HUES64 (cell line): Measurements from ENCODE around the gene VDAC1.

Source experiments
- H3K27ac ChIP-seq: 2 replicates; pipeline ENCODE4 v1.7.0; 2013; ENCODE audit warnings: low read depth, low read length, inconsistent platforms
- H3K27me3 ChIP-seq: 2 replicates; pipeline ENCODE4 v1.6.1; 2013; ENCODE audit warnings: mild to moderate bottlenecking, low read length; ENCODE audit not compliant: insufficient read depth
- H3K36me3 ChIP-seq: 2 replicates; pipeline ENCODE4 v1.6.1; 2013; ENCODE audit warnings: mild to moderate bottlenecking, low read length; ENCODE audit not compliant: insufficient read depth
- H3K4me1 ChIP-seq: 2 replicates; pipeline ENCODE4 v1.6.1; 2013; ENCODE audit warnings: mild to moderate bottlenecking, low read length, moderate library complexity; ENCODE audit not compliant: insufficient read depth
- H3K4me3 ChIP-seq: 2 replicates; pipeline ENCODE4 v1.5.1; 2013; ENCODE audit warnings: mild to moderate bottlenecking, low read length, moderate library complexity
- H3K9ac ChIP-seq: 2 replicates; pipeline ENCODE4 v1.6.1; 2013; ENCODE audit warnings: mild to moderate bottlenecking, low read depth, low read length
- H3K9me3 ChIP-seq: 2 replicates; pipeline ENCODE4 v1.6.1; 2013; ENCODE audit warnings: low read depth, low read length; ENCODE audit not compliant: insufficient read depth
- WGBS: fragments of 150-250, 120-280 bp; methylation state at CpG from one replicate; pipeline ENCODE4 v1.1.7; 2013; ENCODE audit warnings: missing lambda C conversion rate; 5-methylcytosine and 5-hydroxymethylcytosine counted together

The VDAC1 gene

GRCh38 chr5:133994297-133994989, 10.3 kb downstream of the VDAC1 start:
- Histone ChIP-seq H3K9ac (no peak overlapping the region), H3K4me1 (peaks cover 24% of the 10 kb centered on the region), H3K36me3 (peaks cover 31% of the 10 kb centered on the region), H3K9me3 (no peaks in the 10 kb centered on the region), H3K4me3 (no peak overlapping the region), H3K27ac (no peak overlapping the region), H3K27me3 (no peaks in the 10 kb centered on the region)
- WGBS, result 87% methylated on average over 9 of the region's 9 CpGs

- Histone ChIP-seq H3K36me3 (peaks cover 40% of the 10 kb centered on the region), H3K9ac (no peak overlapping the region), H3K27ac (no peak overlapping the region), H3K4me3 (no peak overlapping the region), H3K27me3 (no peaks in the 10 kb centered on the region), H3K9me3 (no peaks in the 10 kb centered on the region), H3K4me1 (peaks cover 24% of the 10 kb centered on the region)
- 91% methylated on average over 2 of the region's 2 CpGs for WGBS
These were observed 11.4 kb downstream of the VDAC1 start for GRCh38 chr5:133993185-133993936.

DNA sequence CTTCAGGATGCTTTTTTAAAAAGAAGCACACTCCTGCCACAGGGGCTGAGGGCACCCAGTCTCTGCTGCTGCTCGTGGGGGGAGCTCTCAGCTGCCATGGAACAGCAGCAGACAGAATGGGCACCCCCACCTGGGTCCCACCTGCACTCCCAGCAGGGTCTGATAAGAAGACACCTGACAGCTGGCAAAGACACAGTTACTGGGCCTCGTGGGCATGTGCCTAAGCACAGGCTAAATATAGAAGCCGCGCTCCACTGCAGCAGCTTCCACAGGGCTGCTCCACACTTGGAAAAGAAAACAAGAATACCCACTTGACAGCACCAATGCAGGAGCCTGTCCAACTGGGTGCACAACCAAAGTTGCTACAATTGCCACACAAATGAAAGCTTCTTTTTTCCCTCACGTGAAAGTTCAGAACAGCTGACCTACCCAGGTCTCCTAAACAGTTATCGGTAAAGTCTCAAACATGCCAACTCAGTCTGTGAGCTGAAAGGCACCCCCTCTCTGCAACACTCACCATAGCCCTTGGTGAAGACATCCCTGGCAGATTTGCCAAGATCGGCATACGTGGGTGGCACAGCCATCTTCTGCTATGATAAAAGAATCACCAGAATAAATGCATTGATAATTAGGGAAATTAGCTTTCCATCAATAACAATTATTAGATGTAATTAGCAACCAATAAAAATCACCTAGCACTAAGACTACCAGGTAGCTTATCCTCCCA, 12.2 kb downstream of the VDAC1 start:
- no peak overlapping the region for H3K9ac ChIP-seq
- no peaks in the 10 kb centered on the region for H3K27me3 ChIP-seq
- peaks cover 24% of the 10 kb centered on the region for H3K4me1 ChIP-seq
- H3K36me3 ChIP-seq, result peaks cover 48% of the 10 kb centered on the region
- 94% methylated on average over 8 of the region's 8 CpGs for WGBS
- no peak overlapping the region for H3K4me3 ChIP-seq
- no peaks in the 10 kb centered on the region for H3K9me3 ChIP-seq
- no peak overlapping the region for H3K27ac ChIP-seq

DNA sequence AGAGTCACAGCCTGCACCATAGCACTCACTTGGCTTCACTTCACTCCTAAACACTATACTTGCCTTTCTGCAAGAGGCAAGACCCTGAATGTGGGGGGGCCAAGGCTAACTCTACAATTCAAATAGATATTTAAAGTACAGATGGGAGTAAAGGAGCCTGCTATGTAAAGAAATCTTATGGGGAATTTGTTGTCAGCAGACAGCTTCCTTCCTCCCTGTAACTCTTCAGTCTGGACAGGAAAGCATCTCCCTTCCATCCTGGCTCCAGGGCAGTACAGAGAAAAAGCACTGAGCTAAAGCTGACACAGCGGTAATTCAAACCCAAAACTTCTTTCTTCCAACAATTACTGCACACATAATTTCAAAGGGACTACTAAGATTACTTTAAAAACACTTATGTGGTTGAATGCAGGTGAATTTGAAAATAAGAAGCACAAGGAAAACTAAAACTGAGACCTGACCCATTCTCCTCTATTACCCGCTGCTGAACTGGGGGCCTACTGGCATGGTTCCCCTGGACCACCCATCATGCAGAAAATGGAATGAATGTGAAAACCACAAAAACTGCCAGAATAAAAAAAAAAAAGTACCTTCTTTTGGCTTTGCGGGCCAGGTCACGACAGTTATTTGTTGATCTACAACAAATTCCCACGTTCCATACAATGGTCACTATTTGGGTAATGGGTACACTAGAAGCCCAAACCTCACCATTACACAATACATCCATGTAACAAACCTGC, 13.4 kb downstream of the VDAC1 start:
- Histone ChIP-seq H3K4me3 (no peak overlapping the region), H3K27me3 (no peaks in the 10 kb centered on the region), H3K36me3 (peaks cover 60% of the 10 kb centered on the region), H3K9me3 (no peaks in the 10 kb centered on the region), H3K4me1 (peaks cover 16% of the 10 kb centered on the region), H3K9ac (no peak overlapping the region), H3K27ac (no peak overlapping the region)
- 98% methylated on average over 5 of the region's 5 CpGs for WGBS

GRCh38 chr5:133990396-133990795, 14.4 kb downstream of the VDAC1 start:
- no peak overlapping the region for H3K27ac ChIP-seq
- peaks cover 7% of the 10 kb centered on the region for H3K4me1 ChIP-seq
- no peak overlapping the region for H3K9ac ChIP-seq

GRCh38 chr5:133985540-133986180, 19.1 kb downstream of the VDAC1 start:
- H3K27me3 ChIP-seq, result no peaks in the 10 kb centered on the region
- no peaks in the 10 kb centered on the region for H3K9me3 ChIP-seq
- no peaks in the 10 kb centered on the region for H3K4me1 ChIP-seq
- 95% methylated on average over 3 of the region's 3 CpGs for WGBS
- H3K36me3 ChIP-seq, result peaks cover 92% of the 10 kb centered on the region
- no peak overlapping the region for H3K27ac ChIP-seq
- no peak overlapping the region for H3K4me3 ChIP-seq
- H3K9ac ChIP-seq, result no peak overlapping the region

More at GRCh38 chr5:133990396-133990795, 14.4 kb downstream of the VDAC1 start:
- Histone ChIP-seq H3K36me3 (peaks cover 68% of the 10 kb centered on the region), H3K9me3 (no peaks in the 10 kb centered on the region), H3K4me3 (no peak overlapping the region), H3K27me3 (no peaks in the 10 kb centered on the region)
- WGBS, result 93% methylated on average over 6 of the region's 6 CpGs

- Histone ChIP-seq H3K27me3 (no peaks in the 10 kb centered on the region), H3K9me3 (no peaks in the 10 kb centered on the region), H3K4me1 (no peaks in the 10 kb centered on the region), H3K4me3 (no peak overlapping the region), H3K36me3 (peaks cover 92% of the 10 kb centered on the region), H3K9ac (no peak overlapping the region), H3K27ac (no peak overlapping the region)
- WGBS, result 93% methylated on average over 5 of the region's 5 CpGs
These were observed 21.1 kb downstream of the VDAC1 start for GRCh38 chr5:133983674-133984073.

GRCh38 chr5:133981714-133982113, 23.1 kb downstream of the VDAC1 start:
- H3K4me1 ChIP-seq, result no peaks in the 10 kb centered on the region
- peaks cover 92% of the 10 kb centered on the region for H3K36me3 ChIP-seq
- WGBS, result 98% methylated on average over 1 of the region's 1 CpG
- no peaks in the 10 kb centered on the region for H3K9me3 ChIP-seq
- no peaks in the 10 kb centered on the region for H3K27me3 ChIP-seq
- no peak overlapping the region for H3K4me3 ChIP-seq
- no peak overlapping the region for H3K9ac ChIP-seq
- no peak overlapping the region for H3K27ac ChIP-seq

- Histone ChIP-seq H3K36me3 (peaks cover 93% of the 10 kb centered on the region), H3K4me3 (no peak overlapping the region), H3K4me1 (no peaks in the 10 kb centered on the region), H3K27ac (no peak overlapping the region), H3K27me3 (no peaks in the 10 kb centered on the region), H3K9me3 (no peaks in the 10 kb centered on the region), H3K9ac (no peak overlapping the region)
- 98% methylated on average over 7 of the region's 7 CpGs for WGBS
These were observed 24.1 kb downstream of the VDAC1 start for GRCh38 chr5:133980652-133981051.

GRCh38 chr5:133978943-133979342, 25.8 kb downstream of the VDAC1 start:
- peaks cover 93% of the 10 kb centered on the region for H3K36me3 ChIP-seq
- H3K4me3 ChIP-seq, result no peak overlapping the region
- 93% methylated on average over 3 of the region's 3 CpGs for WGBS
- no peak overlapping the region for H3K27ac ChIP-seq
- H3K9ac ChIP-seq, result no peak overlapping the region
- no peaks in the 10 kb centered on the region for H3K27me3 ChIP-seq
- H3K9me3 ChIP-seq, result no peaks in the 10 kb centered on the region
- no peaks in the 10 kb centered on the region for H3K4me1 ChIP-seq
